Gastroesophageal sphincter (tissue), 3 donors: ENCODE results near the gene ADCY9.

ENCODE experiments used
- EP300 ChIP-seq: sonication (generic); formaldehyde crosslinking; IDR thresholded peaks from one replicate; pipeline ENCODE4 v1.6.1; 2017; ENCODE audit warnings: antibody characterized with exemption, mild to moderate bottlenecking
- POLR2A ChIP-seq, 2 donors: fragments of 450-650 bp; IDR thresholded peaks; one replicate each; pipeline ENCODE4 v1.6.1; 2017; ENCODE audit warnings: antibody characterized with exemption in 2 of 2, mild to moderate bottlenecking in 2 of 2, moderate library complexity in 1 of 2
- POLR2AphosphoS5 ChIP-seq: sonication (generic); formaldehyde crosslinking; IDR thresholded peaks from one replicate; pipeline ENCODE4 v1.6.1; 2017; ENCODE audit warnings: antibody characterized with exemption
- TF ChIP-seq, protein P1 (sequence below), 4 experiments: fragments of 200-600 bp in 2 of 4; fragments of 450-650 bp in 2 of 4; sonication (generic) in 1 of 4; IDR thresholded peaks; one replicate each; pipeline ENCODE4 v1.5.1; 2017 to 2019; ENCODE audit warnings: antibody characterized with exemption in 4 of 4, mild to moderate bottlenecking in 2 of 4, moderate library complexity in 2 of 4

- TF ChIP-seq, protein P1, sequence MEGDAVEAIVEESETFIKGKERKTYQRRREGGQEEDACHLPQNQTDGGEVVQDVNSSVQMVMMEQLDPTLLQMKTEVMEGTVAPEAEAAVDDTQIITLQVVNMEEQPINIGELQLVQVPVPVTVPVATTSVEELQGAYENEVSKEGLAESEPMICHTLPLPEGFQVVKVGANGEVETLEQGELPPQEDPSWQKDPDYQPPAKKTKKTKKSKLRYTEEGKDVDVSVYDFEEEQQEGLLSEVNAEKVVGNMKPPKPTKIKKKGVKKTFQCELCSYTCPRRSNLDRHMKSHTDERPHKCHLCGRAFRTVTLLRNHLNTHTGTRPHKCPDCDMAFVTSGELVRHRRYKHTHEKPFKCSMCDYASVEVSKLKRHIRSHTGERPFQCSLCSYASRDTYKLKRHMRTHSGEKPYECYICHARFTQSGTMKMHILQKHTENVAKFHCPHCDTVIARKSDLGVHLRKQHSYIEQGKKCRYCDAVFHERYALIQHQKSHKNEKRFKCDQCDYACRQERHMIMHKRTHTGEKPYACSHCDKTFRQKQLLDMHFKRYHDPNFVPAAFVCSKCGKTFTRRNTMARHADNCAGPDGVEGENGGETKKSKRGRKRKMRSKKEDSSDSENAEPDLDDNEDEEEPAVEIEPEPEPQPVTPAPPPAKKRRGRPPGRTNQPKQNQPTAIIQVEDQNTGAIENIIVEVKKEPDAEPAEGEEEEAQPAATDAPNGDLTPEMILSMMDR (IDR thresholded peaks at IDR 0.05): no peak
- TF ChIP-seq POLR2AphosphoS5 (no peak), POLR2A (IDR thresholded peaks at IDR 0.05) (no peak), EP300 (no peak)
These were observed 15.4 kb upstream of the ADCY9 start for GRCh38 chr16:4131621-4132020.
